NCI-H1930 (cell line): ENCODE results near the gene CACNB4.
"Not testable (repeated sequence)": the region's sequence is repeated elsewhere in the genome, so short reads cannot be mapped to it uniquely, and the experiment has no call there.

Source experiments
- DNase-seq, 2 experiments: peaks; one replicate each; lab custom pipeline; 2025; lab: John Stamatoyannopoulos, UW

Gene CACNB4

GRCh38 chr2:152019732-152020131 lies 79.1 kb downstream of the CACNB4 start:
- DNase-seq = no peak

GRCh38 chr2:152016181-152017120 lies 82.4 kb downstream of the CACNB4 start:
- no peak for DNase-seq

DNA sequence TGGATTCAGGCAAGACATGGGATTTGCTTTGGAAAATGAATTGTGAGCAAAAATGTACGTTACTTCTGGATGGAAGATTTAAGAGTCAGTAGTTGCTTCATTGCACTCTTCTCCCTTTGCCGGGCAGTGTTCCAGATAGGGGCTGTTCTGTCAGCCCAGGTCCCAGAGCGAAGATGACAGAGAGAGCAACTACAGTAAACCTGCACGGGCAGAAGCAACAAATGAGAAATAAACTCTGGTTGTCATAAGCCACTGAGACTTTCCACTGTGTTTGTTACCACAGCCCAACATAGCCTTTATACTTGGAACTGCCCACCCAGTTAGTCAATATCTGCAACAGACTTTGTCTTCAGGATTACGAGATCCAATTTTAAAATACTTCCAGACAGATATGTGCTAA lies 83.3 kb downstream of the CACNB4 start:
- no peak for DNase-seq

DNA sequence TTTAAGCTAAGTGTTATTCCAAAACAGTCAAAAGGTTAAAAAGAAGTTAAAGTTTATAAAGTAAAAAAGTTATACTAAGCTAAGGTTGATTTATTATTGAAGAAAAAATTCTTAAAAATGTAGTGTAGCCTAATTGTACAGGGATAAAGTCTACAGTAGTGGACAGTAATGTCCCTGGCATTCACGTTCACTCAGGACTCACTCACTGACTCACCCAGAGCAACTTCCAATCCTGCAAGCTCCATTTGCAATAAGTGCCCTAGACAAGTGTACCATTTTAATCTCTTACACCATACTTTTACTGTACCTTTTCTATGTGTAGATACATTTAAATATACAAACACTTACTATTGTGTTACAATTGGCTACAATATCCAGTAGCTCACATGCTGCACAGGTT lies 86.1 kb downstream of the CACNB4 start:
- DNase-seq = no peak

- no peak for DNase-seq
Observed at GRCh38 chr2:152011724-152012123, 87.1 kb downstream of the CACNB4 start.

GRCh38 chr2:152005607-152006006 lies 93.2 kb downstream of the CACNB4 start:
- DNase-seq = no peak

DNA sequence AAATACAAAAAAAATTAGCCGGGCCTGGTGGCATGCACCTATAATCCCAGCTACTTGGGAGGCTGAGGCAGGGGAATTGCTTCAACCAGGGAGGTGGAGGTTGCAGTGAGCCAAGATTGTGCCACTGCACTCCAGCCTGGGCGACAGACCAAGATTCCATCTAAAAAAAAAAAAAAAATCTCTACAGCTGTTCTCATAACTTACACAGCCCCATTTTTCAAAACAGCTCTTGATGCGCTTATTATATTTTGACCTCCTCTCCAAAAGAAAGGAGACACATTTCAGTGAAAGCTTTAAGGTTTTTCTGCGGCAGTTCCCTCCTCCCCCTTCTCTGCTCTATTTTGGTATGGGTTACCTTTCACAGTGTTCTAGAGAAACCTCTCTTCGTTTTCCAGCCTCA lies 95.6 kb downstream of the CACNB4 start:
- not testable (repeated sequence) for DNase-seq

DNA sequence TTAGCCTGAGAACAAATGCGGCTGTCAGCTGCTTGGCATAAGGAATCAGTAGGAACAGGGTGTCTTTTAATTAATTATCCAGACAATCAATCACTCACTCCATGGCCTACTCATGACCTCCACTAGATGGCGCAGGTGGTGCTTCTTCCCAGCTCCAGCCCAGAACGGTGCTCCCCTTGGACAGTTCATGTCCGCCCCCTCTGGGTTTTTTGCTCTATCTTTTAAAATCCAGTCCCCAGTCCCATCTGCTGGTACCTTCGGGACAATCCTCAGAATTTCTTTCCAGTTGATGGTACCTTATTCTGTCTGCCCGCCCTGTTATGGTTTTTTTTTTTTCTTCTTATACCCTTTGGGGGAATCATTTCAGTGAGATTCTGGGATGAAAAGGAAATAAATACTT lies 99.8 kb downstream of the CACNB4 start:
- DNase-seq = peak in 1 of 2 experiments; percentile 17

DNA sequence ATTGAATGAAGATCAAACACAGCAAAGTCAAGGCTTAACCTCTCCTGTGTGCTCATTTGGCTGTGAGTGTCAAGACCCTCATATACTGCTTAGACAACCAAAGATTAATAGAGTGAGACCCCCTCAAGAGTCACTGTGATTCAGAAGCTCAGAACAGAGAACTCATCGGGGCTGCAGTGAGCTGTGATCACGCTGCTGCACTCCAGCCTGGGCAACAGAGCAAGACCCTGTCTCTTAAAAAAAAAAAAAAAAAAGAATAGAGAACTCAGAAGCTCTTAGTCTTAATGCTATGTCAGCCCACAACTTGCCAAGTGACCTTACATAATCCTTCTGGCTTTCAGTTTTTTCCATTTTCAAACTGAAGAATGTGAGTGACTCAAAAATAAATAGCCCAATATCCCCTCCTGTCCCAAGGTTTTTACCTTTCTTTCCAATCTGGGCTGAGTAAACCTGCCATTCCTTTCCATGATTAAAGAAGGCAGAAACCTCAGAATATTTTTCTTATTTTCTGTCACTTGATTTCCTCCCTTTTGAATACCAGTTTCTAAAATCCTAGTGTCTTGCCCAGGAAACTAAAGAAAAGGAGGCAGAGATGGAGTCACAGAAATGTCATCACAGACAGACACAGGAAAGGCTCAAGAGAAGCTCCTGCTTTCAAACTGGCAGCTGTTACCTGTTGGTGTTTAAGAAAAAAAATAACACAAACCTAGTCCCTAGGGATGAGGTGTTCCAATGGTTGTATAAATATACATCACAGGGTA lies 102.4 kb downstream of the CACNB4 start:
- no peak for DNase-seq

GRCh38 chr2:151995161-151995557 lies 103.7 kb downstream of the CACNB4 start:
- no peak for DNase-seq

- DNase-seq = not testable (repeated sequence)
Observed at GRCh38 chr2:151994178-151994577, 104.7 kb downstream of the CACNB4 start.

DNA sequence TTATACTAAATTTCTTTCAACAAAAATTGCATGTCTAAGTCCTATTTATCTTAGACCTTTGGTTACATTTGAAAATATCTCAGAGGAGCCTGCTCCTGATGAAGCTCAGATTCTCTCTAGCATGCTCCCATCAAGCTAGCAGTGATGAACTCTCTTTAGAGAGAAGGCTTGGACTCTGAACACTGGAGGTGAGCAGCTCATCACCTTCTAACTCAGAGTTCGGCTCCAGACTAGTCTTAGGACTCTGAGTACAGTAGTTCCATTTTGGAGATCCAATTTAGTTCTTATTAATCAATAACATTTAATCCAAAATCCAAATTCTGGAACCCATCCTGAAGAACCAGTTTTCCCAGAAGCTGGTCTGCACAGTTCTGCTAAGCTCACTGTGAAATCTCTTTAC lies 107.8 kb downstream of the CACNB4 start:
- no peak for DNase-seq

DNA sequence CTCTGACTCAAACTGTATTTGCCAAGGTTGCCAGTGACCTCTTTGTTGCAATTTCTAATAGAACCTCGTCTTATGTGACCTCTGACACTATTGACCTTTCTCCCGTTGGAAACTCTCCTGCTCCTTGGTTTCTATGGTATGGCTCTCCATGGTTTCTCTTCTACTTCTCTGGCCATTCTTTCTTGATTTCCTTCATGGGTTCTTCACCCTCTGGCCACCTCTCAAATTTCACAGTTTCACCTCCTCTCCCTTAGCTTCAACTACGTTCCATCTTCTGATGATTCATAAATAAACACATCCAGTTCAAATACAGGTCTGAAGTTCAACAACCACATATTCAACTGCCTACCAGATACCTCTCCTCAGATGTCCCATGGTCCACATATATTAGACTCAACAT lies 109.5 kb downstream of the CACNB4 start:
- DNase-seq = no peak

- DNase-seq = no peak
Observed at GRCh38 chr2:151987484-151987883, 111.4 kb downstream of the CACNB4 start.

- no peak for DNase-seq
Observed at GRCh38 chr2:151984424-151985083, 114.3 kb downstream of the CACNB4 start.

- no peak for DNase-seq
Observed at GRCh38 chr2:151983221-151983620, 115.6 kb downstream of the CACNB4 start.

DNA sequence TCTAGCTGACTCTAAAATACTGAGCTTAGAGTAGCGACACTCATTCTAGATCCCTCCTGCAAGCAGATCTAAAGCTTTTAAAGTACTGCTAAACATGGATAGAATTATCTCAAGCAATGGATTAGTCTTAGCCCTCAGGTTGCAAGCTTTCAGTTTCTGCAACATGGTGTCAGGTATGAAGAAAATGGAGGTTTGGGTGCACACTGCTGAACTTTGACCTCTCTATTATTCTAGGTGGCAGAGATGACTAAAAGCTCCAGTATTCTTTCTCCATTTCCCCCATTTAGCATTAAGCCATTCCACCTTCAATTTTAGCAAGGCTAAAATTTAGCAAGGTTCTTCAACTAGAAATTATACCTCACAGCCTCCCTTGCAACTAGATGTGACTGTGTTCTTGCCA lies 117.0 kb downstream of the CACNB4 start:
- no peak for DNase-seq

DNA sequence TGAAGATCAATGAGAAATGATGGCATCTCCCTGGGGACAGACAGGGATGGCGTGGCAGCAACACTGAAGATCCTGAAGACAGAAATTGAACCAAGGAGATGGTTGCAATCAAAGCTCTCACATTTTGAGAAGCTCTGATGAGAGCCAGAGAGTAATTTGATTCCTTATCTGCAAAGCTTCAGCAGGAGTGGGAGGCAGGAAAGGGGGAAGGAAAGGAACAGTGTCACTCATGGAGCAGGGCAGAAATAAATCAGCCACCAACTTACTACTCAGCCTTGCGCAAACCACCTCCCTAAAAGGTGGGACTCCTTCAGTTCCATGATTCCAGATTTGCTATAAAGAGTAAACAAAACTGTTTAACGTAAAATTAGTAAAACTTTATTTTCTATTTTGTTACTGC lies 119.2 kb downstream of the CACNB4 start:
- no peak for DNase-seq

GRCh38 chr2:151978709-151979108 lies 120.1 kb downstream of the CACNB4 start:
- no peak for DNase-seq

GRCh38 chr2:151977631-151978030 lies 121.2 kb downstream of the CACNB4 start:
- no peak for DNase-seq

DNA sequence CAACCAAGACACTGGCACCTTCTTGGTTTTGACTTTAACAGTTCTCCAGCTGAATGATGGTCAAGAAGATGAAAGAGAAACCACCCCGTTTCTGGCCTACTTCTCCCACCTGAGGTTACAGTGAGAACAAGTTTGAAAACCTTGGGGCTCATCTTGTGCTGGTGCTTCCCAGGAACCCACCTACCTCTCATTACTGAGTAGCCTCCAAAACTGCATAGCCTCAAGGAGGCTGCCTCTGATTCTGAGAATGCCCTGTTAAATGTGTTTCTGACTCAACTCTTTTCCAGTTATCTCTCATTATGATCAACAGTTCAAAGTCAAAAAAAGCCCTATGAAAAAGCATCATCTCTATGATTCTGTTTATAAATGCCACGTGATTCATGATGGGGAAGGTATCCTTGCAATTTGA lies 121.9 kb downstream of the CACNB4 start:
- DNase-seq = no peak
